GM20000 (cell line): ENCODE results near the gene TMEM63B.

Source experiments
- DNase-seq: peaks from one replicate; pipeline ENCODE4 v3.0.0; 2012; ENCODE audit warnings: low spot score
- TF ChIP-seq, protein P1 (sequence below): IDR thresholded peaks from 2 replicates; pipeline ENCODE4 v1.5.1; 2012; ENCODE audit warnings: mild to moderate bottlenecking, control low read depth; ENCODE audit errors: extremely low read depth, missing control alignments

TMEM63B gene

DNA sequence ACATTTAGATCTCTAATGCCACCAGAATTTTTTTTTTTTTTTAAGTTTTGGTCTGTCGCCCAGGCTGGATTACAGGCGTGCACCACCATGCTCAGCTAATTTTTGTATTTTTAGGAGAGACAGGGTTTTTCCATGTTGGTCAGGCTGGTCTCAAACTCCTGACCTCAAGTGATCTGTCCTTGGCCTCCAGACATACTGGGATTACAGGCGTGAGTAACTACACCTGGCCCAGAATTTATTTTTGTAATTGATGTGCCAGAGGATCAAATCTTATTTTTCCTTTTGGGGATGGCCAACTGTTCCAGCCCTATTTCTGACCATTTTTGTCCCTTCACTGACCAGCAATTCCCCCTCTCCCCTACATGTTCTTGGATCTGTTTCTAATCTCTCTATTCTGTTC lies 71.3 kb downstream of the TMEM63B start:
- no peak for DNase-seq
- TF ChIP-seq, protein P1, sequence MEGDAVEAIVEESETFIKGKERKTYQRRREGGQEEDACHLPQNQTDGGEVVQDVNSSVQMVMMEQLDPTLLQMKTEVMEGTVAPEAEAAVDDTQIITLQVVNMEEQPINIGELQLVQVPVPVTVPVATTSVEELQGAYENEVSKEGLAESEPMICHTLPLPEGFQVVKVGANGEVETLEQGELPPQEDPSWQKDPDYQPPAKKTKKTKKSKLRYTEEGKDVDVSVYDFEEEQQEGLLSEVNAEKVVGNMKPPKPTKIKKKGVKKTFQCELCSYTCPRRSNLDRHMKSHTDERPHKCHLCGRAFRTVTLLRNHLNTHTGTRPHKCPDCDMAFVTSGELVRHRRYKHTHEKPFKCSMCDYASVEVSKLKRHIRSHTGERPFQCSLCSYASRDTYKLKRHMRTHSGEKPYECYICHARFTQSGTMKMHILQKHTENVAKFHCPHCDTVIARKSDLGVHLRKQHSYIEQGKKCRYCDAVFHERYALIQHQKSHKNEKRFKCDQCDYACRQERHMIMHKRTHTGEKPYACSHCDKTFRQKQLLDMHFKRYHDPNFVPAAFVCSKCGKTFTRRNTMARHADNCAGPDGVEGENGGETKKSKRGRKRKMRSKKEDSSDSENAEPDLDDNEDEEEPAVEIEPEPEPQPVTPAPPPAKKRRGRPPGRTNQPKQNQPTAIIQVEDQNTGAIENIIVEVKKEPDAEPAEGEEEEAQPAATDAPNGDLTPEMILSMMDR = no peak

GRCh38 chr6:44199883-44200282 lies 72.5 kb downstream of the TMEM63B start:
- TF ChIP-seq, protein P1 = no peak

DNA sequence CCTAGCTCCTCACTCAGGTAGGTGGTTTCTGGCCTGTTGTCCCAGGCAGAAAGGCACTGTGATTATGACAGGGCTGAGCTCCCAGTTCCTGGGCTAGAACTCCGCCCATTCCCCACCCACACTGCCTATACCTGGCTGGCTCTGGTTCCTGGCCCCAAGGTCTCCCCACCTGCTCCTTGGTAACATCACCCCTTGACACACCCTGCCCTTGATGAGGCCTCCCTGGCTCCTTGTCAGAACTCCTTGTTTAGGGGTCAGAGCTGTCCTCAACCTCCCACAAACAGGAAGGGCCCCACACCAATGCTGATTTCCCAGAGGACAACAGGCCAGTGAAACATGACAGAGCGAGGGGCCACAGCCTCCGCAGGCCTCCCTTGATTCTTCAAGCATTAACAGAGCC lies 73.8 kb downstream of the TMEM63B start:
- DNase-seq = no peak
- TF ChIP-seq, protein P1 = no peak

More at GRCh38 chr6:44199883-44200282, 72.5 kb downstream of the TMEM63B start:
- no peak for DNase-seq

- DNase-seq = no peak
- TF ChIP-seq, protein P1 = no peak
These were observed 74.4 kb downstream of the TMEM63B start for GRCh38 chr6:44201638-44202303.

DNA sequence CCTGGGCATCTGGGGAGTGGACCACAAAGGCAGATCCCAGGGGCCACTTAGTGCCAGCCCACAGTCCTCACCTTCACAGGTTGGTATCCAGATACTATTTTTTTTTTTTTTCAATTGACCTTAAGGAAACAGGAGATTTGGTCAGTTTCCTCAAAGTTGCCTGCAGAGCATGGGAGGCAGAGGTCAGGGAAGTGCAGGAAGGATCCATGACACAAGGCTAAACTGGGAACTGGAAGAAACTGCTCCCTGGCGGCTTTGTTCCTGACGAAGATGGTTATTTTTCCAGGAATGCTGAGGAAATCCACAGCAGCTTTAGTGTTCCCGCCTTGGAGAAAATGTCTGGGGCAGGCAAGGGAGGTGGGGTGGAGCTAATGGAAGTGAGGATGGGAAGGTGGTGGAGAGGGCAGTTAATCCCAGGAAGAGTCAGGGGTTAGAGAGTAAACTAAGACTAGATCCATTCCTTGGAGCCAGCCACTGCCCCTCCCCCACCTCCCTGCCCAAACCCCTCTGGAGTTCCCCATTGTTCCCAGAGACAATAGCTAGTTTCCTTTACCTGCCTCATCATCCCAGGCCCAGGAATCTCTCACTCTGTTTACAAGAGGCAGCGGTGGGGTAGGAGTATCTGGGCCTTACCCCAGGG lies 75.1 kb downstream of the TMEM63B start:
- DNase-seq = no peak
- TF ChIP-seq, protein P1 = no peak

DNA sequence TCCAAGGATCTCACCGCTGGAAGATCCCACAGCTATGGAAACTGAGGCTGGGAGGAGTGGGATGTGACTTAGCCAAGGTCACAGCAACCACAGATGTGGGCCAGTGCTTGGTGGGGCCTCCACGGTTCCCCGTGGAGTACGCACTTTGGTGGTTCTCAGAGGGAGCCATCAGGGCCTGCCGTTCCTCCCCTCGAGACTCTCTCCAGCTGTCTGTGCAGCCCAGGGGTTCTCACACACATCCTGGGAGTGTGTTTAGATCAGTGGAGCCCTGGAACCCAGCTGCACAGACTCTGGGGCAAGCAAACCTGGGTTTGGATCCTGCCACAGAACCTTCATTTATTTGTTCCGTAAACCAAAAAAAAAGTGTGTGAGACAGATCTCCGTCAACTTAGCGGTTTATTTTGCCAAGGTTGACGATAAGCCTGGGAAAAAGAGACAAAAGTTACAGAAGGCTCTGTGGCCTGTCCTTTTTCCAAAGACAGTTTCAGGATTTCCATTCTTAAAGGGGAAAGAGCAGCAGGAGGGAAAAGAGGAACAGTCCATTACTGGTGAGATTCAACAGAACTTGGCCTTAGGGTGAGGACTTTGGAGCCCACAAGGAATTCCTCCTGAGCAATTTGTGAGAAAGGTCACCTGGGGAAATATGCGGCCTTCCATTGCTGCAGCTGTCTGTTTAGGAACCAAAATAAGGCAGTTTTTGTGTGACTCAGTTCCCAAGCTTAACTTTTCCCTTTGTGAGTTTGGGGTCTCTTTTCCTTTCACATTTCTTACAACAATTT lies 75.8 kb downstream of the TMEM63B start:
- TF ChIP-seq, protein P1 = no peak
- DNase-seq = no peak

DNA sequence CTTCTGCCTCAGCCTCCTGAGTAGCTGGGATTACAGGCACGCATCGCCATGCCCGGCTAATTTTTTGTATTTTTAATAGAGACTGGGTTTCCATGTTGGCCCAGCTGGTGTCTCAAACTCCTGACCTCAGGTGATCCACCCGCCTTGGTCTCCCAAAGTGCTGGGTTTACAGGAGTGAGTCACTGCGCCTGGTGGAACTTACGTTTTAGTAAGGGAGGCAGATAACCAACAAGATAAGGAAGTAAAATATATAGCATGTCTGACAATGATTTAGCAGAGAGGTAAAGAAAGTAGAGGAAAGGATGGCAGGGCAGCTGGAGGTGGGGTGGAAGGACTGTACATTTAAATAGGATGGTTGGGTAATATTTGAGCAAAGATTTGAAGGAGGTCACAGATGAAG lies 76.6 kb downstream of the TMEM63B start:
- TF ChIP-seq, protein P1 = no peak
- no peak for DNase-seq
